ENCODE measurements around the gene SETX.

- TF ChIP-seq POLR2A (IDR thresholded peaks at IDR 0.05) (no peak), CTCF (IDR thresholded peaks at IDR 0.05) (no peak)
These were observed 124.2 kb downstream of the SETX start for GRCh38 chr9:132230605-132231004.
